ENCODE measurements around the gene AGAP1.

The AGAP1 gene

DNA sequence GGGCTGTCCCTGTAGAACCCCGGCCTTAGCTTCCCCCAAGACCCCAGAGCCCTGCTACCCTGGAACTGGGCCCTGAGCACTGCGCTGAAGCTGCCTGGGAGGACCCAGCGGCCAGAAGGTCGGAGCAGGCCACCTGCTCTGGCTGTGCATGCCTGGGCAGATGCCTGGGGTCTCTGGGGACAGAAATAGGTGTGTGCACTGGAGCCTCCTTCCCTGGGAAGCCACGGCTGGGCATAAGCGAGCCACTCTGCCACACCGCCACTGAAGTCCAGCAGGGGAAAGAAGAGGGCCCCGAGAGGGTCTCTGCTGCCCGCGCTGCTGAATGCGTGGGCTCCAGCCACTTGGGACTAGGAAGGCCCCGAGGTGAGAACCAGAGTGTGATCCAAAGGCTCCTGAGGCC, 667.7 kb downstream of the AGAP1 start:
- H3K27me3 ChIP-seq (ENCODE audit: control insufficient read depth, insufficient read depth, low read length) = peaks cover 74% of the 10 kb centered on the region

DNA sequence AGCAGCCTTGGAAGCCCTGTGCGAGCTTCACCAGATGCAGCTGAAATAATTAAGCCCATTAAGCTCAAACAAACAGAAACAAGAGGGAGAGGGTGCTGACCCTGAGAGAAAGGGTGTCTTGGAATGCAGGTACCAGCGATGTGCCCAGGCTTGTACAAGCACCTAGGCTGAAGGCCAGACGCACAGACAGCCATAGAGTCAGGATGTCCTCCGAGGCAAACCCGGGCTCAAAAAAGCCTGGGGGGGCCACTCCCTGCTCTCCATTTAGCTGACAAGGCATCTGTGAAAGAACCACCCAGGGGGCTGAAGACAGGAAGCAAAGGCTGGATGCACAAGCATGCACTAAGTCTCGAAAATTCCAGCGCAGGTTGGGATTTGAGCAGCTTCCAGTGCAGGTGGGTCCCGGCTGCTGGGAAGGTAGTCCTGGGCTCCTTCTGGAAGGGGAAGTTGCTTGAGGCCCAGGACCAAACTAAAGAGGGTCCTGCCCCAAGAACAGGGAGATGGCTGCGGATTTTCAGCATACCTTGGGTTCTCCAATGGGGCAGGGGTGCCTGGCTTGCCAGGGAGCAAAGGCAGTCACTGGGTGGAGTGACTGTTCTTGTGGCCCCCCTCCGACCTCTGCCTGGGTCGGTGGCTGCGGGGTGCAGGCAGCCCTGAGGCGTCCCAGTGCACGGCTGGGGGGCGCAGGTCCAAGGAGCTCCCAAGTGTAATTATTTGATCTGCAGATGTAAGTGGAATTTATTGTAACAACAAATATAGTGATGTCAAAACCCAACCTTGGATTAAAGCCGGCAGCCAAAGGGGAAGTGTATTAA, 668.4 kb downstream of the AGAP1 start:
- Histone ChIP-seq H3K4me1 (ENCODE audit: control insufficient read depth, insufficient read depth, low read length) (peaks cover 22% of the 10 kb centered on the region), H3K4me3 (ENCODE audit: low read length) (no peak overlapping the region), H3K9me3 (ENCODE audit: control insufficient read depth, insufficient read depth, low read length) (no peaks in the 10 kb centered on the region), H3K27me3 (ENCODE audit: control insufficient read depth, insufficient read depth, low read length) (peaks cover 80% of the 10 kb centered on the region), H3K27ac (ENCODE audit: low read length) (no peak overlapping the region), H3K36me3 (ENCODE audit: control insufficient read depth, insufficient read depth, low read length) (no peaks in the 10 kb centered on the region)
- WGBS (ENCODE audit: insufficient coverage, insufficient read length) = no CpG with 5 or more reads among the region's 16 CpGs
- DNase-seq (ENCODE audit: low read depth, low spot score) = no peak

More for the DNA sequence above, 667.7 kb downstream of the AGAP1 start:
- no peaks in the 10 kb centered on the region for H3K9me3 ChIP-seq (ENCODE audit: control insufficient read depth, insufficient read depth, low read length)
- no peak for DNase-seq (ENCODE audit: low read depth, low spot score)
- no peak overlapping the region for H3K27ac ChIP-seq (ENCODE audit: low read length)
- H3K4me1 ChIP-seq (ENCODE audit: control insufficient read depth, insufficient read depth, low read length) = peaks cover 20% of the 10 kb centered on the region
- no CpG with 5 or more reads among the region's 12 CpGs for WGBS (ENCODE audit: insufficient coverage, insufficient read length)
- H3K36me3 ChIP-seq (ENCODE audit: control insufficient read depth, insufficient read depth, low read length) = no peaks in the 10 kb centered on the region
- no peak overlapping the region for H3K4me3 ChIP-seq (ENCODE audit: low read length)

DNA sequence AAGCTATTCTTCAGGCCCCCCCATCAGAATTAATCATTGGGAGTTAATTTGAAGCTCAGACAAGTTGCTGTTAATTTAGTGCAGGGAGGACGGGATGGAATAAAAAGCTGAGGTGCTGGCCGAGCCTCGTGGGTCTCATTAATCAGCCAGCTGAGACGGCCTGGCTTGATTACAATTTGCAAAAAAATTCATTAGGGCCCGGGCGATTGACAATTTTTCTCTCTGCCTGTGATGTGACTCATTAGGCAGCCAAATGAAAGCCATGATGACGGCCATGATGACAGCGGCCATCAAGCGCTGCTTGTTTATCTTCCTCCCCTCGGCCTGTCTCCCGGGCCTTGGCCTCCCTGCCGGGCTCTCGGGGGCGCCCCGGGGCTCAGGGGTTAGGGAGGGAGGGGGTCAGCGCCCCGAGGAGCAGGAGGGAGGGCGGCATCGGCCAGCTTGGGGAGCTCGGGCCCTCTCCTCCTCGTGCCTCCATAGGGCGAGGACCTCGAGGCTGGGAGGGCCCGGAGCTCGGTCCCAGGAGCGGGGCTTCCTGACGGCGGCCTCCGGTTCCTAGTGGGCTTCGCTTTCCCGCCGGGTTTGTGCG, 669.1 kb downstream of the AGAP1 start:
- DNase-seq (ENCODE audit: low read depth, low spot score) = no peak

DNA sequence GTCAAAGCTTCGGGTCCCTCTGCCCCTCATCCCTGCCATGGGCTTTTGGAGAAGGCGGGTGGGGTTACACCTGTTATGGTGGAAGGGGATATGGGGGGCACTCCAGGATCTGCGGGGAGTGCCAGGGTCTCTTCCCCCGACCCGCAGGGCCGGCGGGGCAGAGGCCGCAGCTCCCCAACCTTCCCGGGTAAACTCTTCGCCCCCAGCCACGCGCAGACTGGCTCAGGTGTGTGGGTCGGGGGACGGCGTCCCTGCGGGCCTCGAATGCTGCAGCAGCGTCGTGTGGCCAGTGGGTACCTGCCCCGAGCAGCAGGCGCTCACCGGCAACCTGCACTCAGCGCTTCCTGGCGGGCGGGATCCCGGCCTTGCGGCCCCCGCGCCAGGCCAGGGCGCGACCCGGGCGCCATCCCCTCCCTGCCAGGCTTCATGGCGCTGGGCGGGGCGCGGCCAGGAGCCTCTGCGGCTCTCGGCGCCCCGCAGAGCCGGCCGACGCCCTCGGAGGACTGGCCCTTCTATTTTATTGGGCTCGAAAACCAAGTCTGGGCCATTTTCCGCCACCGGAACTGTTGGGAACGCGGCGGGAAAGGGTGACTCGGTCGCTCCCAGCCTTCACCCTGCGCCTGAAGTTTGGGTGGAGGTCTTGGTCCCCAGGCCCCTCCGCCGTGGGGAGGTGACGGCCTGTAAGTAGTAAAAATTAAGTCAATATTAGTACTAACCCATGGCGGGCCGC, 669.8 kb downstream of the AGAP1 start:
- H3K27me3 ChIP-seq (ENCODE audit: control insufficient read depth, insufficient read depth, low read length) = peaks cover 72% of the 10 kb centered on the region
- peak overlapping the region; percentile 21 for H3K4me3 ChIP-seq (ENCODE audit: low read length)

More for the DNA sequence above, 669.1 kb downstream of the AGAP1 start:
- Histone ChIP-seq H3K4me1 (ENCODE audit: control insufficient read depth, insufficient read depth, low read length) (peaks cover 22% of the 10 kb centered on the region), H3K27ac (ENCODE audit: low read length) (no peak overlapping the region), H3K4me3 (ENCODE audit: low read length) (peak overlapping the region; percentile 21; the same call in 1 of the 2 replicates), H3K27me3 (ENCODE audit: control insufficient read depth, insufficient read depth, low read length) (peaks cover 78% of the 10 kb centered on the region), H3K9me3 (ENCODE audit: control insufficient read depth, insufficient read depth, low read length) (no peaks in the 10 kb centered on the region), H3K36me3 (ENCODE audit: control insufficient read depth, insufficient read depth, low read length) (no peaks in the 10 kb centered on the region)
- no CpG with 5 or more reads among the region's 33 CpGs for WGBS (ENCODE audit: insufficient coverage, insufficient read length)

DNA sequence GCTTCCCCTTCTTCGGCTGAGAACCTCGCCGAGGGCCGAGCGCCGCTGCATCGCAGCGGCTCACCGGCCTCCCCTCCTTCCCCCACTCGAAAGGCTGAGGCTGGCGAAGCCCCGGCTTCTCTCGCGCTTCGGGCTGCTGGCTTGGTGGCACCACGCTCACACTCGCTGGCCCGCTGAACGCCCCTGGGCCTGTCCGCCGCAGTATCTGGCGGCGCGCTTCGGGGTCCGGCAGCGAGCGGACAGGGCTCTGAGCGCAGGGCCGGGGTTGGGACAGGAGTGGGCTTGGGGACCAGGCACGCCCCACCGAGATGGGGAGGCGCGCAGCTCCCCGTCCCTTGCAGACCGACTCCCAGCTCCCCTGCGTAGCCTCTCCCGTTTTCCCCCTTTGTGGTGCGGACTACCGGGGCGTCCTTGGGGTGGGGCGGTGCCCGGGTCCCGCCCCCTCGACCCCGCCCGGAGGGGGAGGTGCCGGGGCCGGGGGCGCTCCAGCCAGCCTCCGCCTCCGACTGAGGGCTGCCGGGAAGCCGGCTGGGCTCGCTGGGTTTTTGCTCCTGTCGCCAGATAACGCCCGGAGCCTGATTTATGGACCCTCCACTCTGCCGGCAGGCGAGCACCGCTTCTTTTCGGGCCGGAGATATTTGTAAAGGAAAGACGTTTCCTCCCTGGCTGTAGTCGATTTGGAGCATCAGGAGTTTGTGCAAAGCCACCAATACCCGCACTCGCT, 670.5 kb downstream of the AGAP1 start:
- no peaks in the 10 kb centered on the region for H3K36me3 ChIP-seq (ENCODE audit: control insufficient read depth, insufficient read depth, low read length)
- H3K27me3 ChIP-seq (ENCODE audit: control insufficient read depth, insufficient read depth, low read length) = peaks cover 75% of the 10 kb centered on the region
- H3K27ac ChIP-seq (ENCODE audit: low read length) = no peak overlapping the region
- peaks cover 17% of the 10 kb centered on the region for H3K4me1 ChIP-seq (ENCODE audit: control insufficient read depth, insufficient read depth, low read length)
- H3K4me3 ChIP-seq (ENCODE audit: low read length) = peak overlapping the region; percentile 21; the same call in 1 of the 2 replicates
- no CpG with 5 or more reads among the region's 67 CpGs for WGBS (ENCODE audit: insufficient coverage, insufficient read length)
- no peaks in the 10 kb centered on the region for H3K9me3 ChIP-seq (ENCODE audit: control insufficient read depth, insufficient read depth, low read length)
- no peak for DNase-seq (ENCODE audit: low read depth, low spot score)

More for the DNA sequence above, 669.8 kb downstream of the AGAP1 start:
- Histone ChIP-seq H3K9me3 (ENCODE audit: control insufficient read depth, insufficient read depth, low read length) (no peaks in the 10 kb centered on the region), H3K36me3 (ENCODE audit: control insufficient read depth, insufficient read depth, low read length) (no peaks in the 10 kb centered on the region), H3K4me1 (ENCODE audit: control insufficient read depth, insufficient read depth, low read length) (peaks cover 22% of the 10 kb centered on the region), H3K27ac (ENCODE audit: low read length) (no peak overlapping the region)
- no CpG with 5 or more reads among the region's 59 CpGs for WGBS (ENCODE audit: insufficient coverage, insufficient read length)
- DNase-seq (ENCODE audit: low read depth, low spot score) = no peak

DNA sequence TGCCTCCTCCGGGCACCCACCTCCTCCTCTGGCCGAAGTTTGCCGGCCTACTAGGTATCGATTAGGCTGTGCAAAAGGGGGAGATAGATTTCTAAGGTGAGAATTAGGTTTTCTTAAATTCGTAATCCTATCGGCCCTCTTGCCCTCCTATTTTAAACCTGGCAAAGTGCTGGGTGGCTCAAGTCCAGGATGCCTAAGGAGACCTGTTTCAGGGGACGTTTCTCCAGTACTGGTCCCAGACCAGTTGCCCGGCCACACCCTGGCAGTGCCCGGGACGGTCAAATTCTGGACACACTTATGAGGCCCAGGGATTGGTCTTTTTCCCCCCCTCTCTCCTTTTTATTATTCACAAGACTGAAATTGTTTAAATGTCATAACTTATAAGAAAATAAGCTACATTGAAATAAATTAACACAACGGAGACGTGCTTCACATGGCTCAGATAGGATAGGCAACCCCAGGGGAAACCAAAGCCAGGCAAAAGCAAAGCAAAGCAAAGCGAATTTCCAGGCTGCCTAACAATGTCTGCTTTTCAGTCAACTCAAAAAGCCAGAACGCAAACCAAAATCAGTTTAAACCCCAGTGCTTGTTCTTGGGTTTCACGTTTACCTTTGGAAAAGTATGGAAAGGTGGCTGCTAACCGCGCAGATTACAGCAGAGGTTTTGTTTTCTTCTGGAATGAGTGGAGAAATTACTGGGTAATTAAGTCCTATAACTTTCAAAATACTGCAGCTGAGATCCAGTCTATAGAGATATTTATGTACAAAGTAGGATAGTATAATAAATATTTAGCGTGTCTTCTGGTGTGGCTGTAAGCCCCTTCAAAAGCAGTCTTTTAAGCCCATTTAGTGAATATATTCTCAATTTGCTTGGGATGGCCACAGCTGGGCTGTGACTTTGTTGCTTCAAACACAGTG, 671.3 kb downstream of the AGAP1 start:
- Histone ChIP-seq H3K27ac (ENCODE audit: low read length) (no peak overlapping the region), H3K27me3 (ENCODE audit: control insufficient read depth, insufficient read depth, low read length) (peaks cover 79% of the 10 kb centered on the region), H3K36me3 (ENCODE audit: control insufficient read depth, insufficient read depth, low read length) (no peaks in the 10 kb centered on the region), H3K4me3 (ENCODE audit: low read length) (no peak overlapping the region), H3K9me3 (ENCODE audit: control insufficient read depth, insufficient read depth, low read length) (no peaks in the 10 kb centered on the region), H3K4me1 (ENCODE audit: control insufficient read depth, insufficient read depth, low read length) (peaks cover 14% of the 10 kb centered on the region)
- WGBS (ENCODE audit: insufficient coverage, insufficient read length) = no CpG with 5 or more reads among the region's 18 CpGs
- DNase-seq (ENCODE audit: low read depth, low spot score) = no peak

DNA sequence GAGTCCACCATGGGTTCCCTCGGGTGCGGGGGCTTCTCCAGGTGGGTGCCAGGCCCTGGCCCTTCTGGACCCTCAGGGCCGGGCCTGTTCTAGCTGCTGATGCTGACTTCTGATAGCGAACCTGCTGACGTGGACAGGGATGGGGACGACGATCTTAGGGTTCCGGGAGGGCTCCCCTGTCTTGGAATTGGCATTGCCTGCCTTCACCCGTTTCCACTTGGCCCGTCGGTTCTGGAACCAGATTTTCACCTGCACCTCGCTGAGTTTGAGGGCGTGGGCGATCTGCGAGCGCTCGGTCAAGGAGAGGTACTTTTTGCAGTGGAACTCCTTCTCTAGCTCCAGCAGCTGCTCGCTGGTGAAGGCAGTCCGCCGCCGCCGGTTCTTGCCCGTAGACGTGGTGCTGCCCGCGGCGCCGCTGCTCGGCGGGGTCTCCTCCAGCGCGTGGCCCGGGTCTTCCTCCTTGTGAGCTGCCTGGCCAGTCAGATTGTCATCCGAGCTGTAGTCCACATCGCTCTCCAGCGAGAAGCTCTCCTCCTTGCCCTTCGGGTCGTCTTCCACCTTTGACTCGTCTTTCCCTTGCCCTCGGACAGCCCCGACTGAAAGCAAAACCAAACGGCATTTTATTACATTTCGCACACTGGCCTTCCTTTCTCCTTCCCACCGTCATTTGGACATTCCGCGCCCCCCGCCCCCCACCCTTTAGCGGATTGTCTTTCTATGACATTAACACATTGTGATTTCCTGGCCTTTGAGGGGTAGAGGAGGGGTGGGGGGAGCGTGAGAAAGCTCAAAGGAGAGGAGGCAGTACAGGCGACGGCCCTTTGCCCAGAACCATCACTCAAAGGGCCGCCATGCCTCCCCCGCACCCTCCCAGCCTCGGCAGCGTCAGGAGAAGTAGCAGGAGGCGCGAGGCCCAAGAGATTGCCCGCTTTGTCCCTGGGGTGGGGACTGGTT, 672.3 kb downstream of the AGAP1 start:
- Histone ChIP-seq H3K27me3 (ENCODE audit: control insufficient read depth, insufficient read depth, low read length) (peaks cover 80% of the 10 kb centered on the region), H3K9me3 (ENCODE audit: control insufficient read depth, insufficient read depth, low read length) (no peaks in the 10 kb centered on the region), H3K4me3 (ENCODE audit: low read length) (no peak overlapping the region; the same call in 1 of the 2 replicates), H3K36me3 (ENCODE audit: control insufficient read depth, insufficient read depth, low read length) (no peaks in the 10 kb centered on the region), H3K27ac (ENCODE audit: low read length) (no peak overlapping the region), H3K4me1 (ENCODE audit: control insufficient read depth, insufficient read depth, low read length) (peaks cover 15% of the 10 kb centered on the region)
- WGBS (ENCODE audit: insufficient coverage, insufficient read length) = no CpG with 5 or more reads among the region's 58 CpGs
- no peak for DNase-seq (ENCODE audit: low read depth, low spot score)

DNA sequence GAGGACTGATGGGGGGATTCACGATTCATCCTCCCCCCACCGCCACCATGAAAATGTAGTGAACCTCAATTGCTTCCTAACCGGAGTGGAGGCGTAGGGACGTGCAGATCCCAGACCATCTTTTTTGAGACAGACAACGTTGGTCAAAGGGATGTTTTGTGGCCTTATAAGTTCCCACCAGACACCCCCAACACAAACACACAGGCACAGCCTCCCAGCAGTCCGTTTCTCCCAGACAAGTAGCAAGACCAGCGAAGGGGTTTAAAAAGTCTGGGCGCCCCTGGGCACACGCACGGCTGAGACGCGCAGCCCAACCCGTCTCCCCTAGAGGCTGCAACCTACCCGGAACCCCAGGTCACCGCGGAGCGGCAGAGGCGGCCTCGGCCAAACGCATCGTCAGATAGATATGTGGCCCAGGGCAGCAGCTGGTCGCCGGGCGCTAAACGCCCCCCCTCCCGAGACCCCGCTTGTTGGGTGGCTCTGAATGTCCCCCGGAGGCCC, 673.0 kb downstream of the AGAP1 start:
- no peak for DNase-seq (ENCODE audit: low read depth, low spot score)
- Histone ChIP-seq H3K27me3 (ENCODE audit: control insufficient read depth, insufficient read depth, low read length) (peaks cover 80% of the 10 kb centered on the region), H3K9me3 (ENCODE audit: control insufficient read depth, insufficient read depth, low read length) (no peaks in the 10 kb centered on the region), H3K4me3 (ENCODE audit: low read length) (peak overlapping the region; percentile 35; the same call in 1 of the 2 replicates), H3K27ac (ENCODE audit: low read length) (no peak overlapping the region), H3K36me3 (ENCODE audit: control insufficient read depth, insufficient read depth, low read length) (no peaks in the 10 kb centered on the region), H3K4me1 (ENCODE audit: control insufficient read depth, insufficient read depth, low read length) (peaks cover 13% of the 10 kb centered on the region)
- no CpG with 5 or more reads among the region's 29 CpGs for WGBS (ENCODE audit: insufficient coverage, insufficient read length)

Data from iPS DF 6.9 (cell line).